LNCAP (cell line): Measurements from ENCODE around the gene SUSD1.

Experiments used
- TF ChIP-seq, protein P1 (sequence below): fragments of 450-650 bp; IDR thresholded peaks from 2 replicates; pipeline ENCODE4 v1.5.1; 2017; ENCODE audit warnings: mild to moderate bottlenecking

The SUSD1 gene

GRCh38 chr9:112029921-112030444 lies 145.1 kb downstream of the SUSD1 start:
- TF ChIP-seq, protein P1, sequence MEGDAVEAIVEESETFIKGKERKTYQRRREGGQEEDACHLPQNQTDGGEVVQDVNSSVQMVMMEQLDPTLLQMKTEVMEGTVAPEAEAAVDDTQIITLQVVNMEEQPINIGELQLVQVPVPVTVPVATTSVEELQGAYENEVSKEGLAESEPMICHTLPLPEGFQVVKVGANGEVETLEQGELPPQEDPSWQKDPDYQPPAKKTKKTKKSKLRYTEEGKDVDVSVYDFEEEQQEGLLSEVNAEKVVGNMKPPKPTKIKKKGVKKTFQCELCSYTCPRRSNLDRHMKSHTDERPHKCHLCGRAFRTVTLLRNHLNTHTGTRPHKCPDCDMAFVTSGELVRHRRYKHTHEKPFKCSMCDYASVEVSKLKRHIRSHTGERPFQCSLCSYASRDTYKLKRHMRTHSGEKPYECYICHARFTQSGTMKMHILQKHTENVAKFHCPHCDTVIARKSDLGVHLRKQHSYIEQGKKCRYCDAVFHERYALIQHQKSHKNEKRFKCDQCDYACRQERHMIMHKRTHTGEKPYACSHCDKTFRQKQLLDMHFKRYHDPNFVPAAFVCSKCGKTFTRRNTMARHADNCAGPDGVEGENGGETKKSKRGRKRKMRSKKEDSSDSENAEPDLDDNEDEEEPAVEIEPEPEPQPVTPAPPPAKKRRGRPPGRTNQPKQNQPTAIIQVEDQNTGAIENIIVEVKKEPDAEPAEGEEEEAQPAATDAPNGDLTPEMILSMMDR, result no peak

DNA sequence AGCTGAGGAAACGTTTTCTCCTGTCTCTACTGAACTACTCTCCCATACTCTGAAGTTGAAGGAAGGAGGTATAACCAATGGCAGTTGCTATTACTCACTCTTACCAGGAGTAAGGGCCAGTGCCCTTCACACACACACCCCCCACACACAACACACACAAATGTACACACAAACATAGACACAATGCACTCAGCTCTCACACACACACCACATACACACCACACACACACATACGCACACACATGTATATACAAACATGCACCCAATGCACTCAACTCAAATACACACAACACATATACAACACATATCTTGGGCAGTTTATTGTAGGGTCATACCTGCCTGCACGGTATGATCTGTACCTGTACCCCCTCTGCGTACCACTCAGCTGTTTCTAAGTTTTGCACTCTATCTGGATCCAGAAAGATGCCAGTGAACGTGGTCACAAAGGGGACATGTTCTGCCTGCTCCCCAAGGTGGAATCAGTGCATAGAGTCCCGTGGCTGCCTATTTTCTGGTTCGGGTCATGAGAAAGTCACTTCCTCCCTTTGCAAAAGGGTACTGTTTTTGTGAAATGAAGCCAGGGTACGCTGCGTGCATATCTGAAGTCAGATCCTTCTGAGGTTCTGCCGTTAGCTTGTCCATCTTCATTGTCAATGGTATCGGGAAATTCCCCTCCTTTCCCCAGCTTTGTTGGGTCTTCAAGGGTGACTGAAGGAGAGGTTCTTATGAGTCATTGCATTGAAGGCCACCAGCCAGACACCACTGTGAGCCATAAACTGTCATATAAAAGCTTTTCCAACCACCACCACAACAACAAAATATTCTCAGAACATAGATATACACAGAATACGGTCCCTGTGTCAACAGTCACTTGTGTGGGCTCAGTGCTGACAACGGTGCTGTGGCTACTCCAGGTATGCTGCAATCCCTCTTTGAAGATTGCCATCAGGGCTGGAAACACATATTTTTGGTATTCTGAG lies 146.6 kb downstream of the SUSD1 start:
- TF ChIP-seq, protein P1, result no peak

GRCh38 chr9:112025850-112026249 lies 149.2 kb downstream of the SUSD1 start:
- TF ChIP-seq, protein P1, result no peak

GRCh38 chr9:112021742-112022141 lies 153.4 kb downstream of the SUSD1 start:
- TF ChIP-seq, protein P1, result no peak

DNA sequence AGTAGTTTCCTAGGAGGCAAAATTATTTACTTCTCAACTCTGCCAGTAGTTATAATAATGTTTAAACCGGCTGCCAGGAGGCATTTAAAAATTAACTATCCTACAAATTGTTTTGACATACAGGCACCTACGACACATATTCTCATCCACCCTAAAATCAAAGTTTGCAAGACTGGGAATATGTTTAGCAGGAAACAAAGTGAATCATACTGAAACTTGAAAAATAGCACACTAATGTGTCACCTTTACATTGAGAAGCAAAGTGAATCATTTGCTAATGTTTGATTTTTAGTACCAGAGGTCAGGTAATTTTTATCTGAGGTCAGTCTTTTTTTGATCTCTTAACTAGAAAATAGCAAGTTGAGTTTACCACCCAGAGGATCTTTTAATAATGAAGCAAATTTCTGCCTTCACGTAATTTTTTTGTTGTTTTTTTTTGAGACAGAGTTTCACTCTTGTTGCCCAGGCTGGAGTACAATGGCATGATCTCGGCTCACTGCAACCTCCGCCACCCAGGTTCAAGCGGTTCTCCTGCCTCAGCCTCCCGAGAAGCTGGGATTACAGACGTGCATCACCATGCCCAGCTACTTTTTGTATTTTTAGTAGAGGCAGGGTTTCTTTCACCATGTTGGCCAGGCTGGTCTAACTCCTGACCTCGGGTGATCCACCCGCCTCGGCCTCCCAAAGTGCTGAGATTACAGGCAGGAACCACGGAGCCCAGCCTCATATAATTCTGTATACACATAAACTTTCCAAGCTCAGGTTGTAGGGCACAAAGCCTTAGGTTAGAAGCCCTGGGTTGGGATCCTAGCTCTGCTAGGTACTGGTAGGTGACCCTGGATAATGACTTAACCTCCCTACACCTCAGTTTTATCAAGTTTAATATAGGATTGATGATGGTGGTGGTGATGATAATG lies 154.2 kb downstream of the SUSD1 start:
- TF ChIP-seq, protein P1, result no peak

DNA sequence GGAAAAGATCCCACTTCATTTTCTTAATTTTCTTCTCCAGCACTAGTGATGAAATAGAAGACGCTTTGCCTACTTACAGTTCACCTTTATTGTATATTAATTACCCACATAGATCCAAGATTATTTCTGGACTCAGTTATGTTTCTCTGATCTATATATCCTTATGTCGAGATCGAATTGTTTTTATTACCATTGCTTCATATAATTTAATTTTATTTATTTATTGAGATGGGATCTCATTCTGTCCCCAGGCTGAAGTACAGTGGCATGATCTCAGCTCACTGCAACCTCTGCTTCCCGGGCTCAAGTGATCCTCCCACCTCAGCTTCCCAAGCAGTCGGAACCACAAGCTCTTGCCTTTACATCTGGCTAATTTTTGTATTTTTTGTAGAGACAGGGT lies 157.2 kb downstream of the SUSD1 start:
- TF ChIP-seq, protein P1, result no peak

DNA sequence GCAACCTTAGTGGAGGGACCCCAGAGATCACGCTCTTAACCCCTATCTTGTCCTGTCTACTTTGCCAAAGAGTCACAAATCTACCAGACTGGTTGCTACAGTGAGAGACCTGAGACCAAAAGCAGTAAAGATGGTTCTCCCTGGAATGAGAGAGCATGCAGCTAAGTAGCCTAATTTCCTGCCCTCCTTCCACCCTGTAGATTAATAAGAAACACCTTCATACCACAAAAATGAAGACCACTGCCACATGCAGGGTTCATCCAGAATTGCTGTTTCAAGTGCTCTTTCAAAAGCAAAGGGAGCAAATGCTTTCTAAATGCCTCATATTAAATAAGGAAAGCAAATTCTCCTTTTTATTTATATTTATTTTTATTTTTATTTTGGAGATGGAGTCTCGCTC lies 159.4 kb downstream of the SUSD1 start:
- TF ChIP-seq, protein P1, result no peak
